HG03520 (cell line): ENCODE data around the gene TSPAN31.
"Not testable (repeated sequence)": the region's sequence is repeated elsewhere in the genome, so short reads cannot be mapped to it uniquely, and the experiment has no call there.

ENCODE experiments used
- ATAC-seq: cut with Tn5 transposase; IDR thresholded peaks from one replicate; pipeline ENCODE4 v1.9.1; 2021; ENCODE audit warnings: mild to moderate bottlenecking, moderate library complexity; ENCODE audit not compliant: unreplicated experiment

The TSPAN31 gene

GRCh38 chr12:57721846-57722608, 22.8 kb upstream of the TSPAN31 start:
- not testable (repeated sequence) for ATAC-seq

- ATAC-seq: no peak
Observed at GRCh38 chr12:57722716-57723629, 21.9 kb upstream of the TSPAN31 start.

GRCh38 chr12:57723630-57723962, 21.2 kb upstream of the TSPAN31 start:
- no peak for ATAC-seq

GRCh38 chr12:57724003-57724935, 20.6 kb upstream of the TSPAN31 start:
- ATAC-seq: no peak

- no peak for ATAC-seq
Observed at GRCh38 chr12:57724936-57725740, 19.7 kb upstream of the TSPAN31 start.

- ATAC-seq: no peak
Observed at GRCh38 chr12:57725851-57726150, 19.0 kb upstream of the TSPAN31 start.

GRCh38 chr12:57726151-57726883, 18.5 kb upstream of the TSPAN31 start:
- no peak for ATAC-seq

GRCh38 chr12:57726884-57727757, 17.7 kb upstream of the TSPAN31 start:
- no peak for ATAC-seq

- ATAC-seq: no peak
Observed at GRCh38 chr12:57727758-57728395, 17.0 kb upstream of the TSPAN31 start.

- ATAC-seq: no peak
Observed at GRCh38 chr12:57729321-57729844, 15.5 kb upstream of the TSPAN31 start.

- no peak for ATAC-seq
Observed at GRCh38 chr12:57730336-57731067, 14.3 kb upstream of the TSPAN31 start.

- ATAC-seq: no peak
Observed at GRCh38 chr12:57731411-57732080, 13.3 kb upstream of the TSPAN31 start.

GRCh38 chr12:57732270-57732669, 12.6 kb upstream of the TSPAN31 start:
- ATAC-seq: no peak

- ATAC-seq: no peak
Observed at GRCh38 chr12:57732726-57733593, 11.9 kb upstream of the TSPAN31 start.

GRCh38 chr12:57733928-57734327, 10.9 kb upstream of the TSPAN31 start:
- ATAC-seq: no peak

- ATAC-seq: no peak
Observed at GRCh38 chr12:57734591-57734990, 10.2 kb upstream of the TSPAN31 start.
